ENCODE results near the gene ADARB2.

GRCh38 chr10:1574719-1575118 lies 162.6 kb downstream of the ADARB2 start:
- no peak for TF ChIP-seq POLR2A (IDR thresholded peaks at IDR 0.05)
- no peak for TF ChIP-seq EP300 (IDR thresholded peaks at IDR 0.05)
- TF ChIP-seq CTCF (IDR thresholded peaks at IDR 0.05) = no peak
- no peak for TF ChIP-seq POLR2AphosphoS5 (IDR thresholded peaks at IDR 0.05)
